GM06990 (cell line): Measurements from ENCODE around the gene NTRK3.

Experiments used
- DNase-seq: peaks from one replicate; pipeline ENCODE4 v3.0.0-alpha.2; 2011; ENCODE audit not compliant: insufficient read length; ENCODE audit errors: extremely low read depth
- H3K27me3 ChIP-seq: replicated peaks from 2 replicates; pipeline ENCODE4 v1.6.0; 2011; ENCODE audit warnings: low read length; ENCODE audit not compliant: control insufficient read depth, insufficient read depth
- H3K36me3 ChIP-seq: 2 replicates; pipeline ENCODE4 v1.5.1; 2011; ENCODE audit warnings: low read length; ENCODE audit not compliant: control insufficient read depth, insufficient read depth
- H3K4me3 ChIP-seq: replicated peaks from 2 replicates; pipeline ENCODE4 v1.5.1; 2011; ENCODE audit warnings: low read depth, mild to moderate bottlenecking, control low read depth, low read length
- TF ChIP-seq, protein P1 (sequence below): IDR thresholded peaks from 2 replicates; pipeline ENCODE4 v1.5.1; 2011; ENCODE audit warnings: low read length, control low read depth, mild to moderate bottlenecking, inconsistent platforms; ENCODE audit not compliant: insufficient read depth, poor library complexity, severe bottlenecking

NTRK3 gene

DNA sequence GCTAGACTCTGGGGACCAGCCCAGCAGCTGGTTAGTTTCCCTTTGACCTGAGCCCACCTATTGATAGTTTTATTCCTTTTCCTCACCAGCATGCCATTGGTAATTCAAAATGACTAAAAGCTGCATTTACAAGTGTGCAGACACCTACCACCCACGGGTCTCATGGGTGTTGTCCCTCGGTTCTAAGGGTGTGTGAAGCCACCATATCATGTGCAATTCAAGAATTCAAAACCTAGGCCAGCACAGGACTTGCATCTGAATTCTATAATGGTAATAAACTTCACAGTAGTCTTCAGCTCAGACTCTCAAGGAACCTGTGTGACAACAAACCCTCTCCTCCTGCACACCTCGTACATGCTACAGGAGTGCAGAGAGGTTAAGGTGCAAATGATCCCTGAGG lies 55.3 kb downstream of the NTRK3 start:
- Histone ChIP-seq H3K4me3 (no peak overlapping the region), H3K36me3 (no peaks in the 10 kb centered on the region), H3K27me3 (no peaks in the 10 kb centered on the region; the same call in 1 of the 2 replicates)
- no peak for DNase-seq
- TF ChIP-seq, protein P1, sequence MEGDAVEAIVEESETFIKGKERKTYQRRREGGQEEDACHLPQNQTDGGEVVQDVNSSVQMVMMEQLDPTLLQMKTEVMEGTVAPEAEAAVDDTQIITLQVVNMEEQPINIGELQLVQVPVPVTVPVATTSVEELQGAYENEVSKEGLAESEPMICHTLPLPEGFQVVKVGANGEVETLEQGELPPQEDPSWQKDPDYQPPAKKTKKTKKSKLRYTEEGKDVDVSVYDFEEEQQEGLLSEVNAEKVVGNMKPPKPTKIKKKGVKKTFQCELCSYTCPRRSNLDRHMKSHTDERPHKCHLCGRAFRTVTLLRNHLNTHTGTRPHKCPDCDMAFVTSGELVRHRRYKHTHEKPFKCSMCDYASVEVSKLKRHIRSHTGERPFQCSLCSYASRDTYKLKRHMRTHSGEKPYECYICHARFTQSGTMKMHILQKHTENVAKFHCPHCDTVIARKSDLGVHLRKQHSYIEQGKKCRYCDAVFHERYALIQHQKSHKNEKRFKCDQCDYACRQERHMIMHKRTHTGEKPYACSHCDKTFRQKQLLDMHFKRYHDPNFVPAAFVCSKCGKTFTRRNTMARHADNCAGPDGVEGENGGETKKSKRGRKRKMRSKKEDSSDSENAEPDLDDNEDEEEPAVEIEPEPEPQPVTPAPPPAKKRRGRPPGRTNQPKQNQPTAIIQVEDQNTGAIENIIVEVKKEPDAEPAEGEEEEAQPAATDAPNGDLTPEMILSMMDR: no peak

DNA sequence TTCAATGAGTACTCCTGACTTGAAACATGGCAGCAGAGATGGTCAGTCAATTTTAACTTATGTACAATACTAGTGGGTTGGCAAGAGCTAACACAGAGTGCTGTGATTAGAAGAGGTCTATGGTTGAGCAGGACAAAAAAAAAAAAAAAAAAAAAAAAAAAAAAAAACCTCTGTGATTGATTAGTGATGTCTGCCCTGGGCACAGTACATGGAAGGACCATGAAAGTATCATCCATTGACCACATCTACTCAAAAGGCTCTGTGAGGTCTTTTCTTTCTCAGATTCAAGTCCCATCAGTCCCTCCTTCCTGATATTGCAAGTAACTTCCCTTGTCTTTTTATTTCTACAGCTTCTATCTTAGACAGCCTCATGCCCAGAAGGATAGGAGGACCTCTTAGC lies 59.6 kb downstream of the NTRK3 start:
- DNase-seq: no peak
- Histone ChIP-seq H3K36me3 (no peaks in the 10 kb centered on the region), H3K4me3 (no peak overlapping the region), H3K27me3 (no peaks in the 10 kb centered on the region; the same call in 1 of the 2 replicates)
- TF ChIP-seq, protein P1: no peak

DNA sequence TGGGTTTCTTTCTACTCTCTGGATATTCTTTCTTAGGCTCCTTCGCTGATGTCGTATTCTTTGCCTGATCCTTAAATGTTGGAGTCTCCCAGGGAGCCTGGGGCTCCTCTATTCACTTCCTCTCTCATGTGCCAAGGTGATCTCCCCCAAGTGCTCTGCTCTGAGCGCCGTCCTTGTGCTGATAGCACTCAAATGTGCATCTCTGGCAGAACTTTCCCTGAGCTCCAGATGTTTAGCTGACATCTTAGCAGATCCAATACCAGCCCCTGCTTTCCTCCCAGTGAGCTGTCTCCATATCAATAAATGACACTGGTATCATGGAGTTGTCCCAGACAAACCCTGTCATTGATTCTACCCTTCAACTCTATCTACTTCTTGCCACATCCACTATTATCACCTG lies 62.4 kb downstream of the NTRK3 start:
- Histone ChIP-seq H3K36me3 (no peaks in the 10 kb centered on the region), H3K4me3 (no peak overlapping the region), H3K27me3 (no peaks in the 10 kb centered on the region; the same call in 1 of the 2 replicates)
- DNase-seq: no peak
- TF ChIP-seq, protein P1: no peak

DNA sequence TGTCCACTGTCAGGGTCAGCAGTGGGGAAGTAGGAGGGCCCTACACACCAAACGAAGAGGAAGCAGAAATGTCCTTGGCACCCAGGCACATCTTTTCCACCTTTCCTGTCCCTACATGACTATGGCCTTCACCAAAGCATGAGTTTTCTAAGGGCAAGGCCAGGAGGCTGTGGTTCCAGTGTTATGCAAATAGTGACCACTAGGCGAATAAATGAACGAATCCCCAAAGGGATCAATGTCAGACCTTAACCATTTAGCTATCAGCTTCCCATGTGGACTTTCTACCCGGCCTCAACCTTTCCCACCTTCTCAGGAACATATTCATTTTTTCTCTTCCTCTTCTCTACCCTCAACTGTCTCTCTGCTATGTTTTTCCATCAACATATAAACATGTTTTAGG lies 63.1 kb downstream of the NTRK3 start:
- Histone ChIP-seq H3K36me3 (no peaks in the 10 kb centered on the region), H3K27me3 (peaks cover 1% of the 10 kb centered on the region; the same call in 1 of the 2 replicates), H3K4me3 (no peak overlapping the region)
- TF ChIP-seq, protein P1: peak; percentile 15
- no peak for DNase-seq

DNA sequence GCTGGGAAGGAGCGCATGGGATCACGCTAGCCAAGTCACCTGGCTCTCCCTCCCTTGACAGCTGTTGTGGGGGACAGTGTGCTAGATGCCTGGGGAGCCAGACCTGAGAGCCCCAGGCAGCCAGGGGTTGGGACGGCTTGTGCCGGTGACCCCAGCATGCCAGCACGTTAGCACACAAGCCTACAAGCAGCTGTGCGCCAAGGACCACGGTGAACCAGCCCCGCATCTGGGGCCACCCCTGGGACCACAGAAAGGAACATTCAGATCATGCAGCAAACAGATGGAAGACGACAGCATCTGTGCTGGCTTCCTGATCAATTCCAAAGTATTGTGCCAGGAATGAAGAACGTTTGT lies 64.8 kb downstream of the NTRK3 start:
- Histone ChIP-seq H3K36me3 (no peaks in the 10 kb centered on the region), H3K4me3 (no peak overlapping the region), H3K27me3 (peaks cover 1% of the 10 kb centered on the region; the same call in 1 of the 2 replicates)
- TF ChIP-seq, protein P1: no peak
- no peak for DNase-seq

DNA sequence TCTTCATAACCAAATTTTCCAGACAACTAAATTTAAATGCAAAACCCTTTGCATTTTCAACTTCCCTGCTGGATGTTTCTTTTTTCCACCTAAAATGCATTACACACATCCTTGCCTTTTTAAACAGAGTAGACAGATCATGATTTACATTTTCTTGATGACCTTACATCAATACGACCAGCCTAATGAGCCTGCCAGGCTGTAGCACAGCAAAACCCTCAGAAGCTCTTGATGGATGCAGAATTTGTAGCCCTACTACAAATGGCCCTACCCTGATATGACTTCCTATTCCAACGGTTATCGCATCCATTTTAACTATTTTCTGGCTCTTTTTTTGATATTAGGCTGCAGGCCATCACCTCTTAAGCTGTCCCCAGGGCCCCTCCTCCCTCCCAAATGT lies 66.3 kb downstream of the NTRK3 start:
- H3K4me3 ChIP-seq: no peak overlapping the region
- DNase-seq: no peak
- peaks cover 1% of the 10 kb centered on the region for H3K27me3 ChIP-seq
- H3K36me3 ChIP-seq: no peaks in the 10 kb centered on the region
- TF ChIP-seq, protein P1: no peak
